Type B pancreatic cell (in vitro differentiated cells): ENCODE data around the gene ARHGAP42. TPM values are rescaled to one million over a fixed set of nuclear protein-coding genes. Genes with fewer than 3 reads are reported as not detected.
"Not testable (repeated sequence)": the region's sequence is repeated elsewhere in the genome, so short reads cannot be mapped to it uniquely, and the experiment has no call there.

ENCODE experiments used
- DNase-seq: peaks from one replicate; pipeline ENCODE4 v3.0.0; 2021; ENCODE audit warnings: mixed read lengths; ENCODE audit not compliant: unreplicated experiment; ENCODE audit errors: extremely low spot score
- H3K27ac Mint-ChIP-seq: 2 replicates; pipeline ENCODE4 v1.8.0; 2021; ENCODE audit warnings: mild to moderate bottlenecking, mixed read lengths
- H3K27me3 Mint-ChIP-seq: 2 replicates; pipeline ENCODE4 v1.8.0; 2021; ENCODE audit warnings: mixed read lengths
- H3K36me3 Mint-ChIP-seq: 2 replicates; pipeline ENCODE4 v1.8.0; 2021; ENCODE audit warnings: mixed read lengths
- H3K4me1 Mint-ChIP-seq: one replicate; pipeline ENCODE4 v1.8.0; 2021; ENCODE audit warnings: mixed read lengths; ENCODE audit not compliant: unreplicated experiment
- H3K4me3 Mint-ChIP-seq: 2 replicates; pipeline ENCODE4 v1.8.0; 2021; ENCODE audit warnings: mild to moderate bottlenecking, mixed read lengths
- H3K9me3 Mint-ChIP-seq: 2 replicates; pipeline ENCODE4 v1.8.0; 2021; ENCODE audit warnings: mixed read lengths
- CTCF ChIP-seq: fragments of 200-600 bp; sonication (generic); conservative IDR thresholded peaks from 2 replicates; pipeline ENCODE4 v1.5.0; 2021; ENCODE audit warnings: antibody characterized with exemption, mild to moderate bottlenecking
- total RNA-seq: library from RNA; stranded (reverse); gene quantifications from 2 replicates; pipeline ENCODE4 v1.2.1, GENCODE V29; 2021; ENCODE audit warnings: low replicate concordance

ARHGAP42 gene
- total RNA-seq, 1 donor from 2014 or later = 22.6 TPM

DNA sequence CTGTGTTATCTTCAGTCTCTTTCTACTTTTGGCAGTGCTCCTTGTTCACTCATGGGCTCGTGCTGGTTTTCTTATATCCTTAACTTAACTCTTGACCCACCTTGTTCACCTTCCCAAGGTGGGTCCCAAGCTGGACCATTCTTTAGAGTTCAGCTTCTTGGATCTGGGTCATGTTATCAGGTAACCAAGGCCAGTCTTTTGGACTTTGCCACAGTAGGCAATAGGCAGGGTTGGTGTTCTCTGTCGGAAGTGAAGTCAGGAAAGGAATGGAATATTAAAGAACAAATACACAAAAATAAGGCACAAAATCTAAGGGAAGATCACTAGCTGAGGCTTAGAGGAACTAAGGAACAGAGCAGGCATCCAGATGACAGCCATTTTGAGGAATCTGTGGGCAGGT, 202.7 kb downstream of the ARHGAP42 start:
- Mint-ChIP-seq H3K27me3 (no peaks in the 10 kb centered on the region), H3K4me1 (peaks cover 5% of the 10 kb centered on the region), H3K4me3 (no peak overlapping the region), H3K9me3 (no peaks in the 10 kb centered on the region), H3K27ac (no peak overlapping the region), H3K36me3 (no peaks in the 10 kb centered on the region)
- no peak for DNase-seq
- no peak for TF ChIP-seq CTCF

DNA sequence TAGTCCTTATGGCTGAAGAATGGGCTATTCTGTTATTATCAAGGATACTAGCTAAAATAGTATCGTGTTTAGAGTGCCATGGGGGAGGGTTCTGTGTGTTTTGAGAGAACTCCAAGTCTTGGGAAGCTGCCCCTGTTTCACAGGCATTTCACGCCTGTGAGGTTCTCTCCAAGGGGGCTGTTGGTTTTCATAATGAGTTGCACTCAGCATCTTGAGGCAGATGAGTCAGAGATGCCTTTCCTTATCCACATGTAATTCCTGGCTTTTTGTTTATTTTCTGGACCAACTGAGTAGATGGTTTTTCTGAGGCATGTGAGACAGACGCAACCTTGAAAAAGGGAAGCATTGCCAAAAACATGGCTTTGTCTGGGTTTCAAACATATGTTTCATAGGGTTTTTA, 203.7 kb downstream of the ARHGAP42 start:
- no peaks in the 10 kb centered on the region for H3K36me3 Mint-ChIP-seq
- H3K9me3 Mint-ChIP-seq = no peaks in the 10 kb centered on the region
- H3K4me3 Mint-ChIP-seq = no peak overlapping the region
- H3K27me3 Mint-ChIP-seq = no peaks in the 10 kb centered on the region
- DNase-seq = no peak
- peaks cover 5% of the 10 kb centered on the region for H3K4me1 Mint-ChIP-seq
- no peak overlapping the region for H3K27ac Mint-ChIP-seq
- TF ChIP-seq CTCF = no peak

- Mint-ChIP-seq H3K27me3 (no peaks in the 10 kb centered on the region), H3K4me1 (no peaks in the 10 kb centered on the region), H3K27ac (no peak overlapping the region), H3K9me3 (no peaks in the 10 kb centered on the region), H3K4me3 (no peak overlapping the region), H3K36me3 (no peaks in the 10 kb centered on the region)
- DNase-seq = no peak
- TF ChIP-seq CTCF = no peak
Observed at GRCh38 chr11:100892886-100893285, 205.8 kb downstream of the ARHGAP42 start.

DNA sequence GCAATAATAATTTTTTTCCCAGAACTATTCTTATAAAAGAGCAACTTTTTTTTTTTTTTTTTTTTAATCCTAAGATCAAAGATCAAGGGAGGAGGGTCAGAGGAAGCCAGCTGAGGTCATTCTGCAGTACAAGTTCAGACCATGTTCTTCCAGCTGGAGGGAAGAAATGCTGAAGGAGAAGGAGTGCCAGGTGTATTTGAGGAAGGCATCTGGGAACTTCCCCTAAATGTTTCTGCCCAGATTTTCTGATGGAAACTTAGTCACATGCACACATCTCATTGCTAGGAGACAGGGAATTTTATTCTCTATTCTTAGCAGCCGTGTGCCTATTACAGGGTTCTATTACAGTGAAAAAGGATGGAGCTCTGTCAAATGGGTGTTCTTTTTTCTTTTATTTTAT, 208.4 kb downstream of the ARHGAP42 start:
- H3K27ac Mint-ChIP-seq = no peak overlapping the region
- TF ChIP-seq CTCF = no peak
- H3K4me3 Mint-ChIP-seq = no peak overlapping the region
- H3K27me3 Mint-ChIP-seq = no peaks in the 10 kb centered on the region
- H3K36me3 Mint-ChIP-seq = peaks cover 4% of the 10 kb centered on the region
- no peaks in the 10 kb centered on the region for H3K4me1 Mint-ChIP-seq
- DNase-seq = no peak
- H3K9me3 Mint-ChIP-seq = no peaks in the 10 kb centered on the region

- not testable (repeated sequence) for H3K9me3 Mint-ChIP-seq, H3K4me3 Mint-ChIP-seq, H3K36me3 Mint-ChIP-seq, H3K27ac Mint-ChIP-seq, H3K4me1 Mint-ChIP-seq, H3K27me3 Mint-ChIP-seq, DNase-seq
Observed at GRCh38 chr11:100895976-100896375, 208.9 kb downstream of the ARHGAP42 start.

DNA sequence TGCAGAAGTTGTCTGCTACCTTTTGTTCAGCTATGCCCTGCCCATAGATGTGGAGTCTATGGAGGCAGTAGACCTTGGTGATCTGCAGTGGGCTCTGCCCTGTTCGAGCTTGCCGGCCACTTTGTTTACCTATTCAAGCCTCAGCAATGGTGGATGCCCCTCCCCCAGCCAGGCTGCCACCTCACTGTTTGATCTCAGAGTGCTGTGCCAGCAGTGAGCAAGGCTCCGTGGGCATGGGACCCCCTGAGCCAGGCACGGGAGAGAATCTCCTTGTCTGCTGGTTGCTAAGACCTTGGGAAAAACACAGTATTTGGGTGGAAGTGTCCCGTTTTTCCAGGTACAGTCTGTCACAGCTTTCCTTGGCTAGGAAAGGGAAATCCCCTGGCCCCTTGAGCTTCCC, 214.4 kb downstream of the ARHGAP42 start:
- H3K27ac Mint-ChIP-seq, H3K9me3 Mint-ChIP-seq, H3K4me1 Mint-ChIP-seq, DNase-seq, H3K4me3 Mint-ChIP-seq, H3K36me3 Mint-ChIP-seq, H3K27me3 Mint-ChIP-seq: not testable (repeated sequence)

GRCh38 chr11:100902454-100903141, 215.5 kb downstream of the ARHGAP42 start:
- H3K4me3 Mint-ChIP-seq = no peak overlapping the region
- H3K27me3 Mint-ChIP-seq = no peaks in the 10 kb centered on the region
- no peak overlapping the region for H3K27ac Mint-ChIP-seq
- H3K36me3 Mint-ChIP-seq = peaks cover 11% of the 10 kb centered on the region
- H3K9me3 Mint-ChIP-seq = no peaks in the 10 kb centered on the region
- peaks cover 5% of the 10 kb centered on the region for H3K4me1 Mint-ChIP-seq
- DNase-seq = no peak
- no peak for TF ChIP-seq CTCF
